Small intestine (tissue), 7 donors: ENCODE data around the gene CAMTA1. TPM values are rescaled to one million over a fixed set of nuclear protein-coding genes. Genes with fewer than 3 reads are reported as not detected.

Source experiments
- DNase-seq, 2 donors: peaks; one replicate each; pipeline versions ENCODE4 v3.0.0 to v3.0.0-alpha.2; 2013
- FAIRE-seq: peaks from 2 replicates; lab custom pipeline; 2012; peaks lifted over from hg19 to GRCh38; lab: Jason Lieb, UNC
- H3K27ac ChIP-seq, 3 donors: one replicate each; pipeline ENCODE4 v1.5.1; 2013; ENCODE audit warnings: low read length in 2 of 3, mild to moderate bottlenecking in 2 of 3, control low read depth in 1 of 3, inconsistent platforms in 1 of 3, low read depth in 1 of 3, moderate library complexity in 1 of 3
- H3K27me3 ChIP-seq, 3 donors: one replicate each; pipeline ENCODE4 v1.6.1; 2013; ENCODE audit warnings: low read length in 3 of 3, inconsistent platforms in 1 of 3; ENCODE audit not compliant: control insufficient read depth in 3 of 3, insufficient read depth in 3 of 3
- H3K36me3 ChIP-seq, 3 donors: one replicate each; pipeline ENCODE4 v1.6.1; 2013; ENCODE audit warnings: low read length in 3 of 3, inconsistent platforms in 1 of 3, low read depth in 1 of 3, mild to moderate bottlenecking in 1 of 3, moderate library complexity in 1 of 3; ENCODE audit not compliant: control insufficient read depth in 3 of 3, insufficient read depth in 2 of 3
- H3K4me1 ChIP-seq, 3 donors: one replicate each; pipeline ENCODE4 v1.6.1; 2013; ENCODE audit warnings: low read length in 2 of 3, inconsistent platforms in 1 of 3, low read depth in 1 of 3, mild to moderate bottlenecking in 1 of 3, moderate library complexity in 1 of 3; ENCODE audit not compliant: control insufficient read depth in 3 of 3, insufficient read depth in 2 of 3
- H3K4me3 ChIP-seq, 3 donors: one replicate each; pipeline ENCODE4 v1.5.1; 2013; ENCODE audit warnings: low read length in 3 of 3, control low read depth in 1 of 3, inconsistent platforms in 1 of 3, low read depth in 1 of 3, mild to moderate bottlenecking in 1 of 3, moderate library complexity in 1 of 3
- H3K9me3 ChIP-seq, 2 donors: one replicate each; pipeline ENCODE4 v1.6.1; 2013; ENCODE audit warnings: low read depth in 1 of 2, low read length in 1 of 2; ENCODE audit not compliant: control insufficient read depth in 2 of 2, insufficient read depth in 1 of 2
- whole genome bisulfite sequencing, 3 donors: extraction: QIAGEN DNeasy Blood & Tissue Kit; methylation state at CpG; one replicate each; pipeline ENCODE4 v1.1.7; 2013; 5-methylcytosine and 5-hydroxymethylcytosine counted together
- polyA plus RNA-seq, 4 donors: library from polyadenylated mRNA; stranded (reverse) in 3 of 4; unstranded in 1 of 4; fragments of 200-250 nt in 3 of 4; fragments of 120-200 nt in 1 of 4; gene quantifications; one replicate each; pipeline versions ENCODE4 v1.2.1 to v1.2.3, GENCODE V29; 2013
- donor health status: healthy with polysubstance abuse.
- donor health status: control.
- donor health status: control.
- donor health status: Bipolar disorder and iron deficiency.
- donor health status: healthy.

CAMTA1 gene
- polyA plus RNA-seq, 4 donors = 57.6 to 177 (median 147) TPM

DNA sequence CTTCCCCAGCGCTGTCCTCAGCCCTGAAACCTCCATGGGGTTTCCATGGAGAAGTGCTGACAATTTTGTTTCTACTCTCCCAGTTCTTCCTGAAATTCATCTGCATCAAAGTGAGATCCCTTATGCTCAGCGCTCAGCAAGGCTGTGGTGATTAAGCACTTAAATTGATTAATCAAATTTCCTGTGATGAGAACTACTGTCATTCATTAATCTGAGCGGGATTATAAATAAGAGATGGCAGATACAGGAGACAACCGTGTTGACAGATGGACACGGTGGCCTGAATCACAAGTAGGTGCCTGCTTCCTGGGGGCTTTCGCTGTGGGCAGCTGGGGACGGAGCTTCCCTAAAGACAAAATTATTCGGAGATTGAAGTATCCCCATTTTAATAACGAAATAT, 656.8 kb downstream of the CAMTA1 start:
- Histone ChIP-seq H3K9me3 (no peaks in the 10 kb centered on the region), H3K4me3 (no peak overlapping the region), H3K4me1 (no peaks in the 10 kb centered on the region), H3K36me3 (no peaks in the 10 kb centered on the region), H3K27ac (no peak overlapping the region), H3K27me3 (no peaks in the 10 kb centered on the region)
- DNase-seq (no peak), FAIRE-seq (no peak)
- 83 to 93% (median 92%) methylated on average over 9 of the region's 9 CpGs for WGBS, 3 donors

DNA sequence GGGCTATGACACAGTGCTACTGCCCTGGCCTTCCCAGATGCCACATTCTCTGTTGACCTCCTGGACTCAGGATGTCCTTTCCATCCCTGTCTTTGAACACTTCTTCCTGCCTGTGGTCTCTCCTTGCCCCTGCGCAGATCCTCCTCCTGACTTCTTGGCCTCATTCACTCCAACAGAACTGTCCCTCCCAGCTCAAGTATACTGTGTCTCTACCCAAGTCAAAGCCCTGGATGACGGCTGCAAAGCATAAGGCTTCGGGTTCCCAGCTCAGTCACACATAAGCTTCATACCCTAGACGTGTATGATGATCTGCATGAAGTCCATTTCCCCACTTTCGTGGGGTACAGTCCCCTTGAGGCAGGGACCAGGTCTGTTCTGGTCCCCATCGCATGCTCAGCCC, 657.7 kb downstream of the CAMTA1 start:
- Histone ChIP-seq H3K4me1 (no peaks in the 10 kb centered on the region), H3K27ac (no peak overlapping the region), H3K36me3 (no peaks in the 10 kb centered on the region), H3K4me3 (no peak overlapping the region), H3K27me3 (no peaks in the 10 kb centered on the region), H3K9me3 (no peaks in the 10 kb centered on the region)
- DNase-seq (no peak), FAIRE-seq (no peak)
- WGBS, 3 donors = 88 to 91% (median 88%) methylated on average over 6 of the region's 6 CpGs

DNA sequence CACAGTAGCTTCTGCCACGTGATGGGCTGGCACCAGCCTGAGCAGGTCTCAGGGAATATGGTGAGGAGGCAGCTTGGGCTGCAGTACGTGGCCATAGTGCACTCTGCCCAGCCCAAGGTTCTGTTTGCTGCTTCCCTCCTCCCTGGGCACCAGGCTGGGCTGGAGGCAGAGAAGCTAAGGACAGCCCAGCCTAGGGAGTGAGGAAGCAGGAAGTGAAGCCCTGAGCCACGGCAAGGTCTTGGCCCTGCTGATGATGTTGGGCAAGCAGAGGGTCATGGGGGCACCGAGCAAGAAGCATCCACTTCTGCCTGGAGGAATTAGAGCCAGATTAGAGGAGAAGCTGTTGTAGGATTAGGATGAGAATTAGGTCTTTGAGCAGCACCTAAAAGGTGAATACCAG, 659.1 kb downstream of the CAMTA1 start:
- Histone ChIP-seq H3K4me1 (no peaks in the 10 kb centered on the region), H3K27ac (no peak overlapping the region), H3K4me3 (no peak overlapping the region), H3K27me3 (no peaks in the 10 kb centered on the region), H3K36me3 (no peaks in the 10 kb centered on the region), H3K9me3 (no peaks in the 10 kb centered on the region)
- DNase-seq (no peak), FAIRE-seq (no peak)
- WGBS, 3 donors = 43 to 55% (median 54%) methylated on average over 4 of the region's 4 CpGs

DNA sequence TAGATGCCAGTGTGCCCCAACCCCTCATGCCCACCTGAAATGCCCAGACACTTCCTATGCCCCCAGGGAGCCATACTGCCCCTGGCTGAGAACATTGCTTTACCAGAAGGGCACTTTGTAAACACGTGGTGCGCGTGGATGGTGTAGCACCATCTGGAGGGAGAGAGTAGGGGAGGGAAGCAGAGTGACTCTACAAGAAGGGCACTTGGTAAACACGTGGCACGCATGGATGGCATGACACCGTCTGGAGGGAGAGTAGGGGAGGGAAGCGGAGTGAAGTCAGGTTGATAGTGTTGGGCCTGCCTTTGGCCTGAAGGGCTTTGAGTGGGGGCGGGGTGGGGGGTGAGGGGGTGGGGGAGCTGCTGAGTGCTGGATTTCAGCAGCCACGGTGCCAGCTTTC, 661.8 kb downstream of the CAMTA1 start:
- Histone ChIP-seq H3K27me3 (no peaks in the 10 kb centered on the region), H3K4me1 (no peaks in the 10 kb centered on the region), H3K36me3 (no peaks in the 10 kb centered on the region), H3K4me3 (no peak overlapping the region), H3K9me3 (no peaks in the 10 kb centered on the region), H3K27ac (no peak overlapping the region)
- 67 to 76% (median 76%) methylated on average over 8 to 9 of the region's 9 CpGs for WGBS, 3 donors
- no peak for FAIRE-seq
- DNase-seq = no peak

DNA sequence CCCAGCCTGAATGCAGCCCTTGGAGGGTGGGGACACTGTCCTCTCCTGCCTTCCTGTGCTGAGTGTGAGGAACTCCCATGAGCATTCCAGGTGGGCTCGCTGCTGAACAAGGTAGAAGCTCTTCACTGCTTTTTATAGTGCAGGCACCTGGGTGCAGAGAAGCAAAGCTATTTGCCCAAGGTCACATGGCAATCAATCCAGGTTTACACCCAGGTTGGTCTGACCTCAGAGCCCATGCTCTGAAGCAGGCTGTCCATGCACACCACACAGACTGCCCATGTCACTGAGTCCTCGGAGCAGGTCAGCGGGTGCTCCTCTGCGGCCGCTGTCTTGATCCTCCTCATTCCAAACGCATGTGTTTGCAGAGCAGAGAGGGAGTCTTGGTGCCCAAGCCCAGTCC, 662.5 kb downstream of the CAMTA1 start:
- FAIRE-seq = no peak
- Histone ChIP-seq H3K9me3 (no peaks in the 10 kb centered on the region), H3K4me3 (no peak overlapping the region), H3K36me3 (no peaks in the 10 kb centered on the region), H3K4me1 (no peaks in the 10 kb centered on the region), H3K27me3 (no peaks in the 10 kb centered on the region), H3K27ac (no peak overlapping the region)
- no peak for DNase-seq
- WGBS, 3 donors = 72 to 90% (median 80%) methylated on average over 6 of the region's 6 CpGs

DNA sequence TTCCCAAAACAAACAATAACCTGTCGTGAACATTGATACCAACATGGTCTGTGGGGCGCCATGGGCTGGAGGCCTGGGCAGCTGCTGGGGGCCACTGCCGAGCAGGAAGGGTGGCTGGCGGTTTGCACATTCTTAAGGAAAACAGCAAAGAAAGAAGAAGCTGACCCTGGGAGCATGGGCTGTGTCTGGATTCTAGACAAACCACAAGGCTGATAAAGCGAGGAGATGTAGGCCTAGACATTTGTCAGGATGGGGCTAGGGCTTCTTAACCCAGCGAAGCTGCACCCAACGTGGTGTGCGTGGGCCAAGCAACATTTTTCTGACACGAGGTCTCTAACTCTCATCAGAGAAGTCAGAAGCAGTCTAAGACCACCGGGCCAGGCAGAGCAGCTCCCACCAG, 663.7 kb downstream of the CAMTA1 start:
- H3K9me3 ChIP-seq = no peaks in the 10 kb centered on the region
- no peak overlapping the region for H3K4me3 ChIP-seq
- no peak overlapping the region for H3K27ac ChIP-seq
- no peaks in the 10 kb centered on the region for H3K27me3 ChIP-seq
- WGBS, 3 donors = 84 to 89% (median 86%) methylated on average over 10 of the region's 10 CpGs
- FAIRE-seq (no peak), DNase-seq (no peak)
- no peaks in the 10 kb centered on the region for H3K36me3 ChIP-seq
- H3K4me1 ChIP-seq = no peaks in the 10 kb centered on the region

DNA sequence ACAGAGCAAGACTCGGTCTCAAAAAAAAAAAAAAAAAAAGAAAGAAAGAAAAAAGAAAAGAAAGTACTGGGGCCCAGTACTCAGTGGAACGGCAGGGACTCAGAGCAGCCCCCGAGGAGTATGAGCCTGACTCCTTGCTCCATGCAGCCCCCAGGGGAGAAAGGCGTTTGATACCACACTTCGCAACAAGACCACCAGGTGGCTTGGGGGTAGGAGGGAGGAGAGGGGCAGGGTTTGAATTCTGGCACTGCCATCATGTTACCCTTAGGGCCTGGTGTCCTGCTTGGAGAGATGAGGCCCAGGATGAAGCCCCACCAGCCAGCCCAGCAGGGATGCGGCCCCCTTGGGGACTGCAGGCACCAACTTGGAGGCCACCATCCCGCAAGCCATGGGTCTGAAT, 664.5 kb downstream of the CAMTA1 start:
- 89 to 90% (median 89%) methylated on average over 7 of the region's 7 CpGs for WGBS, 3 donors

DNA sequence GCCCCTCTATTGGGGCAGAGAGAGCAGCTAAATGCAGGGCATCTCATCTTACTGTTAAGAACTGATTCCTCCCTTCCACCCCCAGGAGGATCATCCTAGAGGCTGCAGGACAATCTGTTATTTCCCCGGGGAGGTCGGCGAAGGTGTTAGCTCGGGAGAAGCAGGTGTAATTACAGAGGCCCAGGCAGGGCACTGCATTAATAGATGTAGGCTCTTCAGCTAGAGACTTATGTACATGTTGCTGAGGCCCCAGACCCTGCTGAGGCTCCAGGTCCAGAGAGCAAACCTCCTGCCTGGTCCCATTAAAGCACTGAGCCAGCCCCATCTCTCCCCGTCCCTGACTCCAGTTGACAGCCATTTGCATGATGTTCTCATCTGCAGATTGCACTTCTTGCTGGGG, 665.6 kb downstream of the CAMTA1 start:
- Histone ChIP-seq H3K4me3 (no peak overlapping the region), H3K4me1 (no peaks in the 10 kb centered on the region), H3K27ac (no peak overlapping the region), H3K36me3 (no peaks in the 10 kb centered on the region), H3K9me3 (no peaks in the 10 kb centered on the region), H3K27me3 (no peaks in the 10 kb centered on the region)
- no peak for FAIRE-seq
- 71 to 76% (median 72%) methylated on average over 5 of the region's 5 CpGs for WGBS, 3 donors
- no peak for DNase-seq

More for the DNA sequence above, 664.5 kb downstream of the CAMTA1 start:
- no peak for DNase-seq
- Histone ChIP-seq H3K9me3 (no peaks in the 10 kb centered on the region), H3K4me3 (no peak overlapping the region), H3K36me3 (no peaks in the 10 kb centered on the region), H3K27ac (no peak overlapping the region), H3K4me1 (no peaks in the 10 kb centered on the region), H3K27me3 (no peaks in the 10 kb centered on the region)
- FAIRE-seq = no peak

DNA sequence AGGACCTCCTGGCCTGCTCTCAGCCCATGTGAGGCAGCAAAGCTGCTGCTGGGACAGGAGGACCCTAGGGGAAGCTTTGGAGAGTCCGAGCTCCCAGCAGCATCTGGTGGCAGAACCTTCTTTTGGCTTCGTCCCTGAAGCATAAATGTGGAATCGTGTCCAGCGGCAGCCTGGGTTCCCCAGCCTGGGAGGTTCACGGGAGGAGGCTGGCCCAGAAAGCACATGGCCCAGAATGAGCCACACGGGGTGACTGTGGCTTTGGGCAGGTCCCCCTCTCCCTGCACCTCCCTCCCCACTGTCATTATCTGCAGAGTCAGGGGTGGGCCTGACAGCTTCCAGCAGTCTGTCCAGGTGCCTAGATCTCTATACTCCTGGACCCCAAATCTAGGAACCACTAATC, 667.8 kb downstream of the CAMTA1 start:
- DNase-seq (no peak), FAIRE-seq (no peak)
- H3K4me1 ChIP-seq = no peaks in the 10 kb centered on the region
- H3K4me3 ChIP-seq = no peak overlapping the region
- H3K9me3 ChIP-seq = no peaks in the 10 kb centered on the region
- 71 to 80% (median 75%) methylated on average over 6 of the region's 6 CpGs for WGBS, 3 donors
- no peak overlapping the region for H3K27ac ChIP-seq
- no peaks in the 10 kb centered on the region for H3K27me3 ChIP-seq
- H3K36me3 ChIP-seq = no peaks in the 10 kb centered on the region
